ENCODE measurements around the gene PQBP1.

PQBP1 gene

DNA sequence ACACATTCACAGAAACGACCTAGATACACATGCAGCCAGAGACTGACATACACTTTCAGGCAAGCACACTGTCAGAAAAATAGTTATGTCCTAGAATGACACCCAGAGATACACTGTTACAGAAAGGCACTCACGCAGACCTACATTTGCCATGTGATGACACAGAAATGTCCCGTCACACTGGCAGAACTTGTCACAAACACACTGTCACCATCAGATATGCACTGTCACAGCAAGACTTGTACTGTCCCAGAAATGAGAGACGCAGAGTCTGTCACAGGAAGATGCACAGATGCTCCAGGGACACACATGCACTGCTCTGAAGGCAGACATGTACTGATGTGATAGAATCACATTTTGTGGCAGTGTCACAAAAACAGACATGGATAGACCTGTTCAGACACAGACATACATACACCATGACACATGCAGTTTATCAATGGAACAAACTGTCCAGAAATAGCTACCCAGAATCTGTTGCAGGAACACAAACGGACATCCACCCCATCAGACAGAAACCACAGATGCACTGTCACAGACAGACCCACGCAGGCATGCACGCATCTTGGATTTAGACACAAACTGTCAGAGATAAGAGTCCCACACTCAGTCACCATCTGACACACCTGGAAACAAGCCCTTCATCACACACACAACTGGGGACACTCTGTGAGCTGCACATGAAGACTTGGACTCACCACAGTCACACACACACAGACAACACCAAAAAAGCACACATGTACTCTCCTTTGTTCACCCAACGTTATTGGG, 22.4 kb downstream of the PQBP1 start:
- CTCF ChIA-PET, result no interaction called here
- no peak overlapping the region for H3K4me3 ChIP-seq (ENCODE audit: low read depth, low read length)
- no peak for DNase-seq (ENCODE audit: low read depth, low spot score)

GRCh38 chrX:48920718-48921104, 23.0 kb downstream of the PQBP1 start:
- no peak overlapping the region for H3K4me3 ChIP-seq (ENCODE audit: low read depth, low read length)
- ChIA-PET CTCF (interaction anchor here (1.4 kb wide), 1 partner anchor 123 kb away, joined by 3 read pairs; no protein-coding TSS in a partner anchor), POLR2A (interaction anchor here (0.6 kb wide), 1 partner anchor 102 kb away, joined by 3 read pairs; no protein-coding TSS in a partner anchor)
- no peak for DNase-seq (ENCODE audit: low read depth, low spot score)
- TF ChIP-seq, protein P1, sequence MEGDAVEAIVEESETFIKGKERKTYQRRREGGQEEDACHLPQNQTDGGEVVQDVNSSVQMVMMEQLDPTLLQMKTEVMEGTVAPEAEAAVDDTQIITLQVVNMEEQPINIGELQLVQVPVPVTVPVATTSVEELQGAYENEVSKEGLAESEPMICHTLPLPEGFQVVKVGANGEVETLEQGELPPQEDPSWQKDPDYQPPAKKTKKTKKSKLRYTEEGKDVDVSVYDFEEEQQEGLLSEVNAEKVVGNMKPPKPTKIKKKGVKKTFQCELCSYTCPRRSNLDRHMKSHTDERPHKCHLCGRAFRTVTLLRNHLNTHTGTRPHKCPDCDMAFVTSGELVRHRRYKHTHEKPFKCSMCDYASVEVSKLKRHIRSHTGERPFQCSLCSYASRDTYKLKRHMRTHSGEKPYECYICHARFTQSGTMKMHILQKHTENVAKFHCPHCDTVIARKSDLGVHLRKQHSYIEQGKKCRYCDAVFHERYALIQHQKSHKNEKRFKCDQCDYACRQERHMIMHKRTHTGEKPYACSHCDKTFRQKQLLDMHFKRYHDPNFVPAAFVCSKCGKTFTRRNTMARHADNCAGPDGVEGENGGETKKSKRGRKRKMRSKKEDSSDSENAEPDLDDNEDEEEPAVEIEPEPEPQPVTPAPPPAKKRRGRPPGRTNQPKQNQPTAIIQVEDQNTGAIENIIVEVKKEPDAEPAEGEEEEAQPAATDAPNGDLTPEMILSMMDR (IDR thresholded peaks at IDR 0.05; ENCODE audit: insufficient read depth, low read length, missing control alignments), result no peak

More for the DNA sequence above, 22.4 kb downstream of the PQBP1 start:
- POLR2A ChIA-PET, result interaction anchor here (0.6 kb wide), 1 partner anchor 103 kb away, joined by 3 read pairs; no protein-coding TSS in a partner anchor
- TF ChIP-seq, protein P1 (IDR thresholded peaks at IDR 0.05; ENCODE audit: insufficient read depth, low read length, missing control alignments), result no peak

GRCh38 chrX:48923771-48924170, 26.0 kb downstream of the PQBP1 start:
- TF ChIP-seq, protein P1 (IDR thresholded peaks at IDR 0.05; ENCODE audit: insufficient read depth, low read length, missing control alignments), result no peak
- CTCF ChIA-PET, result no interaction called here
- DNase-seq (ENCODE audit: low read depth, low spot score), result no peak
- POLR2A ChIA-PET, result no interaction called here
- H3K4me3 ChIP-seq (ENCODE audit: low read depth, low read length), result no peak overlapping the region

DNA sequence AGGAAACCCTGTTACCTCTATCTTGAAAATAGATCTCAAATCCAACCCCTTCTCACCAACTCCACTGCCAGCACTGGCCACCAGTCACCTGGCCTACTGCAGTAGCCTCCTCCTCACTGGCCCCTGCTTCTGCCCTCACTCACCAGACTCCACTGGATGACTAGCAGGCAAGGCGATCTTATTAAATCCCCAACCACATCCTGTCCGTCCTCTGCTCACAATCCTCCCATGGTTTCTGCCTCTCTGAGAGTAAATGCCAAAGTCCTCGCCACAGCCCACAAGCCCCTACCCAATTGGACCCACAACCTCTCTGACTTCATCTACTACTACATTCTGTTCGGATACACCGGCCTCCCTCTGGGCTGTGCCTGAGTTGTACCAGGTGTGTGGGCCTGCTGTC, 26.5 kb downstream of the PQBP1 start:
- DNase-seq (ENCODE audit: low read depth, low spot score), result no peak
- ChIA-PET CTCF (no interaction called here), POLR2A (no interaction called here)
- H3K4me3 ChIP-seq (ENCODE audit: low read depth, low read length), result no peak overlapping the region
- TF ChIP-seq, protein P1 (IDR thresholded peaks at IDR 0.05; ENCODE audit: insufficient read depth, low read length, missing control alignments), result no peak

GRCh38 chrX:48927123-48927522, 29.4 kb downstream of the PQBP1 start:
- TF ChIP-seq, protein P1 (IDR thresholded peaks at IDR 0.05; ENCODE audit: insufficient read depth, low read length, missing control alignments), result no peak
- ChIA-PET POLR2A (no interaction called here), CTCF (interaction anchor here (0.8 to 0.9 kb wide), 2 partner anchors 16 to 27 kb away, joined by 3 read pairs; no protein-coding TSS in a partner anchor)
- no peak for DNase-seq (ENCODE audit: low read depth, low spot score)
- H3K4me3 ChIP-seq (ENCODE audit: low read depth, low read length), result no peak overlapping the region

GRCh38 chrX:48927736-48928382, 30.1 kb downstream of the PQBP1 start:
- CTCF ChIA-PET, result interaction anchor here (0.9 kb wide), 1 partner anchor 26 kb away, joined by 3 read pairs; no protein-coding TSS in a partner anchor
- TF ChIP-seq, protein P1 (IDR thresholded peaks at IDR 0.05; ENCODE audit: insufficient read depth, low read length, missing control alignments), result no peak
- POLR2A ChIA-PET, result no interaction called here
- no peak for DNase-seq (ENCODE audit: low read depth, low spot score)
- no peak overlapping the region for H3K4me3 ChIP-seq (ENCODE audit: low read depth, low read length)

All from AG04449 (cell line).